OCI-LY7 (cell line): Measurements from ENCODE around the gene HCFC1. TPM values are rescaled to one million over a fixed set of nuclear protein-coding genes. Genes with fewer than 3 reads are reported as not detected.

Experiments
- BruUV-seq: library from RNA; stranded (reverse); fragments of 400-500 nt; replicated peaks from 2 replicates; lab custom pipeline; 2021; lab: Mats Ljungman, UMichigan
- CTCF ChIA-PET: fragments of 300-600 bp; sonication (Branson Sonifier 250); formaldehyde crosslinking; loops from one replicate; lab custom pipeline; 2022; ENCODE audit warnings: antibody characterized with exemption; ENCODE audit not compliant: unreplicated experiment; lab: Charles Lee
- POLR2A ChIA-PET: fragments of 300-600 bp; sonication (Branson Sonifier 250); formaldehyde crosslinking; loops from one replicate; lab custom pipeline; 2022; ENCODE audit warnings: antibody characterized with exemption; lab: Charles Lee
- DNase-seq: peaks from one replicate; pipeline ENCODE4 v3.0.0-alpha.2; 2015; ENCODE audit warnings: low spot score
- H2AFZ ChIP-seq: fragments of 200-600 bp; sonication (generic), shearing (Covaris generic); 2 replicates; pipeline ENCODE4 v1.6.1; 2014; ENCODE audit warnings: mild to moderate bottlenecking, antibody characterized with exemption, low read length, moderate library complexity
- H3K27ac ChIP-seq: fragments of 200-600 bp; sonication (generic); 2 replicates; pipeline ENCODE4 v1.5.1; 2014; ENCODE audit warnings: mixed run types, low read depth, mild to moderate bottlenecking, moderate library complexity, low read length, inconsistent platforms; ENCODE audit not compliant: poor library complexity, severe bottlenecking
- H3K36me3 ChIP-seq: fragments of 200-600 bp; sonication (generic); 2 replicates; pipeline ENCODE4 v1.6.1; 2014; ENCODE audit warnings: mild to moderate bottlenecking, antibody characterized with exemption, low read length, moderate library complexity, mixed read lengths; ENCODE audit not compliant: insufficient read depth
- H3K4me1 ChIP-seq: fragments of 200-600 bp; sonication (generic); 2 replicates; pipeline ENCODE4 v1.5.1; 2014; ENCODE audit warnings: mild to moderate bottlenecking, low read length; ENCODE audit not compliant: insufficient read depth, poor library complexity, severe bottlenecking
- H3K4me2 ChIP-seq: fragments of 200-600 bp; sonication (generic); 2 replicates; pipeline ENCODE4 v1.6.1; 2014; ENCODE audit warnings: mild to moderate bottlenecking, low read length
- H3K4me3 ChIP-seq: fragments of 200-600 bp; sonication (generic); 2 replicates; pipeline ENCODE4 v1.5.1; 2014; ENCODE audit warnings: mild to moderate bottlenecking, low read depth, low read length; ENCODE audit not compliant: poor library complexity, severe bottlenecking
- H3K79me2 ChIP-seq: fragments of 200-600 bp; sonication (generic); 2 replicates; pipeline ENCODE4 v1.6.1; 2016; ENCODE audit warnings: low read depth, mild to moderate bottlenecking, low read length, moderate library complexity, mixed read lengths; ENCODE audit not compliant: insufficient read depth
- H3K9me2 ChIP-seq: fragments of 200-600 bp; sonication (generic); 2 replicates; pipeline ENCODE4 v1.6.1; 2016; ENCODE audit warnings: mild to moderate bottlenecking, low read length, mixed read lengths; ENCODE audit not compliant: insufficient read depth
- H3K9me3 ChIP-seq: fragments of 200-600 bp; sonication (generic); 2 replicates; pipeline ENCODE4 v1.6.1; 2014; ENCODE audit warnings: mild to moderate bottlenecking, mixed run types, low read length, mixed read lengths
- H4K20me1 ChIP-seq: fragments of 200-600 bp; sonication (generic); 2 replicates; pipeline ENCODE4 v1.6.1; 2014; ENCODE audit warnings: mild to moderate bottlenecking, antibody characterized with exemption, low read length, moderate library complexity, mixed read lengths; ENCODE audit not compliant: insufficient read depth
- EZH2phosphoT487 ChIP-seq: fragments of 200-600 bp; sonication (generic); IDR thresholded peaks from 2 replicates; pipeline ENCODE4 v1.6.1; 2018; ENCODE audit warnings: low read depth, borderline replicate concordance, mild to moderate bottlenecking, mixed run types, antibody characterized with exemption, low read length, moderate library complexity, mixed read lengths
- intact Hi-C: fragments of 100-400 bp; cut with micrococcal nuclease; formaldehyde crosslinking; loops from one replicate; pipeline ENCODE4 v1.10.0; 2022; ENCODE audit not compliant: unreplicated experiment
- total RNA-seq, 2 experiments: library from RNA; depleted of rRNA in 1 of 2; stranded (reverse); fragments of >200 nt in 1 of 2; shearing (Covaris generic) in 1 of 2; gene quantifications; 2 replicates each; pipeline ENCODE4 v1.2.3, GENCODE V29; 2014 to 2022
- TF ChIP-seq, protein P1 (sequence below): fragments of 200-600 bp; sonication (generic); conservative IDR thresholded peaks from 2 replicates; pipeline ENCODE4 v1.5.1; 2014; ENCODE audit warnings: mild to moderate bottlenecking, antibody characterized with exemption, low read length, moderate library complexity, mixed read lengths

The HCFC1 gene
- total RNA-seq, 2 experiments from 2014 or later = 64.2 to 134 TPM

- CTCF ChIA-PET = interaction anchor here (0.6 kb wide), 1 partner anchor 514 kb away, joined by 5 read pairs; no protein-coding TSS in a partner anchor
- peaks cover 21% of the 10 kb centered on the region for H3K4me1 ChIP-seq
- H3K36me3 ChIP-seq = peaks cover 15% of the 10 kb centered on the region
- peak overlapping the region; percentile 94 for H3K4me2 ChIP-seq
- TSS peak; percentile 93 for BruUV-seq
- DNase-seq = peak; percentile 20
- H3K4me3 ChIP-seq = peak overlapping the region; percentile 78
- no peaks in the 10 kb centered on the region for H3K9me3 ChIP-seq
- POLR2A ChIA-PET = interaction anchor here (0.5 to 1.1 kb wide), 3 partner anchors 45 to 1058 kb away, joined by 3 to 4 read pairs (median 4); no protein-coding TSS in a partner anchor
- H3K9me2 ChIP-seq = no peaks in the 10 kb centered on the region
- H4K20me1 ChIP-seq = peaks cover 2% of the 10 kb centered on the region; the same call in 1 of the 2 replicates
- peaks cover 30% of the 10 kb centered on the region for H3K79me2 ChIP-seq
- intact Hi-C loops = loop anchor here (5.0 kb wide), 1 partner anchor 789 kb away; the partner anchor contains the start of gene DKC1
- H3K27ac ChIP-seq = peak overlapping the region; percentile 89
- no peak for TF ChIP-seq EZH2phosphoT487
- TF ChIP-seq, protein P1, sequence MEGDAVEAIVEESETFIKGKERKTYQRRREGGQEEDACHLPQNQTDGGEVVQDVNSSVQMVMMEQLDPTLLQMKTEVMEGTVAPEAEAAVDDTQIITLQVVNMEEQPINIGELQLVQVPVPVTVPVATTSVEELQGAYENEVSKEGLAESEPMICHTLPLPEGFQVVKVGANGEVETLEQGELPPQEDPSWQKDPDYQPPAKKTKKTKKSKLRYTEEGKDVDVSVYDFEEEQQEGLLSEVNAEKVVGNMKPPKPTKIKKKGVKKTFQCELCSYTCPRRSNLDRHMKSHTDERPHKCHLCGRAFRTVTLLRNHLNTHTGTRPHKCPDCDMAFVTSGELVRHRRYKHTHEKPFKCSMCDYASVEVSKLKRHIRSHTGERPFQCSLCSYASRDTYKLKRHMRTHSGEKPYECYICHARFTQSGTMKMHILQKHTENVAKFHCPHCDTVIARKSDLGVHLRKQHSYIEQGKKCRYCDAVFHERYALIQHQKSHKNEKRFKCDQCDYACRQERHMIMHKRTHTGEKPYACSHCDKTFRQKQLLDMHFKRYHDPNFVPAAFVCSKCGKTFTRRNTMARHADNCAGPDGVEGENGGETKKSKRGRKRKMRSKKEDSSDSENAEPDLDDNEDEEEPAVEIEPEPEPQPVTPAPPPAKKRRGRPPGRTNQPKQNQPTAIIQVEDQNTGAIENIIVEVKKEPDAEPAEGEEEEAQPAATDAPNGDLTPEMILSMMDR = no peak
- no peak overlapping the region; the same call in 1 of the 2 replicates for H2AFZ ChIP-seq
These were observed 1.7 kb upstream of the HCFC1 start for GRCh38 chrX:153973127-153974002.

GRCh38 chrX:153972368-153973126 is 929 bp upstream of the HCFC1 start, which contains the start of gene TMEM187:
Gene TMEM187 (plus strand): TSS chrX:153972754. CDS start chrX:153982063, 9,309 bp downstream.
- Histone ChIP-seq H3K4me3 (peak within 1 kb of the TSS; percentile 78), H3K4me2 (peak within 1 kb of the TSS; percentile 100), H3K9me3 (no peaks in the 10 kb centered on the region), H4K20me1 (peaks cover 6% of the 10 kb centered on the region; the same call in 1 of the 2 replicates), H3K4me1 (peaks cover 29% of the 10 kb centered on the region), H3K9me2 (no peaks in the 10 kb centered on the region), H3K79me2 (peaks cover 39% of the 10 kb centered on the region), H3K36me3 (peaks cover 23% of the 10 kb centered on the region), H3K27ac (peak within 1 kb of the TSS; percentile 89), H2AFZ (no peak within 1 kb of the TSS; the same call in 1 of the 2 replicates)
- TF ChIP-seq, protein P1 = no peak
- no peak for TF ChIP-seq EZH2phosphoT487
- intact Hi-C loops = loop anchor here (1.0 to 5.0 kb wide), 2 partner anchors 406 to 790 kb away; partner anchors contain the start of gene DKC1
- peak; percentile 94 for DNase-seq
- POLR2A ChIA-PET = no interaction called here
- CTCF ChIA-PET = interaction anchor here (0.6 kb wide), 1 partner anchor 515 kb away, joined by 5 read pairs; no protein-coding TSS in a partner anchor
- no TSS peak for BruUV-seq
